NCI-H69 (cell line): ENCODE measurements around the gene PLEK2.
"Not testable (repeated sequence)": the region's sequence is repeated elsewhere in the genome, so short reads cannot be mapped to it uniquely, and the experiment has no call there.

Experiments
- DNase-seq: peaks from one replicate; lab custom pipeline; 2025; lab: John Stamatoyannopoulos, UW

PLEK2 gene

GRCh38 chr14:67358924-67359774, 52.8 kb downstream of the PLEK2 start:
- peak; percentile 70 for DNase-seq

GRCh38 chr14:67357969-67358354, 54.0 kb downstream of the PLEK2 start:
- DNase-seq = no peak

- no peak for DNase-seq
Measured at GRCh38 chr14:67357186-67357968, 54.6 kb downstream of the PLEK2 start.

- DNase-seq = no peak
Measured at GRCh38 chr14:67352055-67352454, 59.9 kb downstream of the PLEK2 start.

GRCh38 chr14:67345583-67345982, 66.4 kb downstream of the PLEK2 start:
- DNase-seq = no peak

GRCh38 chr14:67343601-67344230, 68.2 kb downstream of the PLEK2 start:
- DNase-seq = no peak

GRCh38 chr14:67341231-67341630, 70.7 kb downstream of the PLEK2 start:
- DNase-seq = not testable (repeated sequence)
